ENCODE measurements around the gene ZNF280A. TPM values are rescaled to one million over a fixed set of nuclear protein-coding genes. Genes with fewer than 3 reads are reported as not detected.
"Not testable (repeated sequence)": the region's sequence is repeated elsewhere in the genome, so short reads cannot be mapped to it uniquely, and the experiment has no call there.

The ZNF280A gene
- total RNA-seq, 1 experiment from 2014 or later, result 0.96 TPM

DNA sequence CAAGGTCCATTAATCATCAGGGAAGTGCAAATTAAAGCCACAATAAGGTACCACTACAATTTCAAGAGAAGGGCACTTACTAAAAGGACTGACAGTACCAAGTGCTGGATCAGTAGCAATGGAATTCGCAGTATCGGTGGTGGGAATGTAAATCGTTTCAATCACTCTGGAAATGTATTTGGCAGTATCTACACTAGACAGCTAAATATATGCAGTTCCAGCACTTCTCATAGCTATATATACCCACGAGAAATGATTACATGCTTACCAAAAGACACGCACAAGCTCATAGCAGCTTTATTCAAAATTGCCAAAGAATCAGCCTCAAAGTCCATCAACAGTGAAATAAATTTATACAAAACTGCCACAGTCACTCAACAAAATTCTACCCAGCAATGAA, 7.1 kb downstream of the ZNF280A start:
- no peak for DNase-seq (ENCODE audit: low read depth)

DNA sequence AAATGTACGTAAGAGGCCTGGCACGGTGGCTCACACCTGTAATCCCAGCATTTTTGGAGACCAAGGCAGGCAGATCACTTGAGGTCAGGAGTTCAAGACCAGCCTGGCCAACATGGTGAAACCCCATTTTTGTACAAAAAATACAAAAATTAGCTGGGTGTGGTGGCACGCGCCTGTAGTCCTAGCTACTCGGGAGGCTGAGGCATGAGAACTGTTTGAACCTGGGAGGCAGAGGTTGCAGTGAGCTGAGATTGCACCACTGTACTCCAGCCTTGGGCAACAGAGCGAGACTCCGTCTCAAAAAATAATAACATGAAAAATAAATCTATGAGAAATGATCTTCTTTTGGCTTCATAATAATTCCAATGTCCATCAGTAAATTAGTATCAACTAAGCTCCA, 9.2 kb downstream of the ZNF280A start:
- DNase-seq (ENCODE audit: low read depth), result not testable (repeated sequence)

DNA sequence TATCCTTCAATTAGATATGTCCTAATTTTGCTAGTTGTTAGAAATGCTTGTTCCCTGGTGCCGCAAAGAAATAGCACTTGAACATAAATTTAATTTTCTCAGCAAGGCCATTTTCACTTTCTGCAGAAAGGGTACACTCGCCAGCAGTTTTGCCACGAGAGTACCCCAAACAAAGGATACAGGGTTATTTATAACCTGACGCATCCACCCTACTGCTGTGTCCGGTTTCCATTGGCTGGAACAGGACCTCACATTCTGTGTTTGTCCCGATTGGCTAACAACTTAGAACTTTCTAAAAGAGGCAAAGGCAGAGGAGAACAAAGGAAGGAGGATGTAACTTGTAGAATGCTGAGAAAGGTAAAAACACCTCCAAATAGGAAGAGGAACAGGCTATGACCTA, 10.2 kb downstream of the ZNF280A start:
- not testable (repeated sequence) for DNase-seq (ENCODE audit: low read depth)

DNA sequence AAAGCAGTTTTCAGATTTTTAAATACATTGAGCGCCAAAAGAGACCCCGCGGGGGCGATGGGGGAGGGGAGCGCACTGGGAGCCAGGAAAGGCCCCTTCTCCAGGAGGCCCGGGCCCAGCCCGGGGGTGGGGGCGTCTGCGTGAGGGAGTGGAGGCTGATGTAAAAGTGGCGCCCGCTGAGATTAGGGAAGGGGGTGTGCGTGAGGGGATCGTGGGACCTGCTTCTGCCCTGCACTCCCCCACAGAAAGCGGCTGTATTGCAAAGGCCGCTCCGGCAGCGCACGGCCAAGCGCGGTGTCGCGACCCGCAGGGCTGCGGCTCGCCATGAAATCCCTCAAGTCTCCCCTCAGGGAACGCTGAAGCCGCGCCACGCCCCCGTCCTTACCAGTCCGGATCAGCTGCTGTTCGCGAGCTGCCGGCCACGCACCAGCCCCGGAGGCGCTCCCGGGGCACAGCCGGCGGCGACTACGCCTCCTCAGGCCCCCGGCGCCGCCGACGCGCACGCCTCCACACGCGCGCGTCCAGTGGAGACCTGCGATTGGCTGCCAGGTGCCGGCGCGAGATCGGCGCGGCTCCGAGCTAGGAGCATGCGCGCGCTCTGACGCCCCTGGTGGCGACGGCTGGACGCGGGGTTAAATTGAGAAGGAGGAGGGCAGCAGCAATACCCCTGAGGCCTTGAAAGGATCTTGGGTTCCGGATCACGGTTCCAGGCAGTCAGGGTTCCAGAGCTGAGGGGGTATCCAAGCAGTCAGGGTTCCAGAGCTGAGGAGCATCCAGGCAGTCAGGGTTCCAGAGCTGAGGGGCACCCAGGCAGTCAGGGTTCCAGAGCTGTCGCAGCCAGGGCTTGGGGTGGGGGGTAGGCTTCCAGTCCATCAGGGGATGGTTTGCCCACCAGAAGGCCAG, 11.5 kb downstream of the ZNF280A start, which contains the start of gene ZNF280B:
ZNF280B (minus strand) TSS at position 469 of the 903 bp plus-strand sequence. CDS start 19,344 bp downstream, outside the sequence.
- peak; percentile 66 for DNase-seq (ENCODE audit: low read depth)

DNA sequence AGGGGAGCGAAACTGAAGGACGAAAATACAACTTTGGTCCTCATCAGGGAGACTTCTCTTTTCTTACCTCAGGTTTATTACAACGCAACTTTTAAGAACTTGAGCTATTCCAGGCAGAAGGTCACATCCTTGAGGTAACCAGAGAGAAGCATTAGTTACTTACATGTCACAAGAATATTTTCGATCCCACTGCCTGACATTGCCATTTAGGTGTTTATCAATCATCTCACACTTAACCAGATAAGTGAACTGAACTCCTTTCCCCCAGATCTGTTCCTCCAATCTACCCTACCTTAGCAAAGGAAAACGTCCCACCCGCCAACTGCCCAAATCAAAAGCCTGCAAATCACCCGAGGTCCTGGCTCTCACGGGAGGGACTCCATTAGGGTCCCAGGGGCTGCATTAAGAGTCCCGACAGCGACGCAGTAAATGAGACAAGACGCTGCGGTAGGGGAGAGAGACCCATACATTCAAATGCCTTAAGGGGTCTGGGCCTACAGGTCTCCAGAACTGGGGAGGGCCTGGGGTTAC, 12.3 kb downstream of the ZNF280A start:
- no peak for DNase-seq (ENCODE audit: low read depth)

DNA sequence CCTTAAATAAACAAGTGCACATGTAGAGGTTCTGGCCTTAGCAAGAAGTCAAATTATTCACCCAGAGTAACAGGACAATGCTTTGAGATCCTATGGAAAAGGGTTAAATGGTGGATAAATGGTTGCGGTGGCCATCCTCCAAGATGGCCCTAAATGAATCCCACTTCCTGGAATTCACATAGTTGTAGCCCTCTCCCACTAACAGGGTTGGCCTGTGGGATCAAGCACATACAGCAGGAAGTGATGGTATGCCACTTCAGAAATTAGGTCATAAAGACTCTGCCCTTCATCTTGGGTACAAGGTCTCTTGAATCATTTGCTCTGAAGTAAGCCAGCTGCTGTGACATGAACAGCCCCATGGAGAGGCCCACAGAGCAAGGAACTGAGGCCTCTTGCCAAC, 13.3 kb downstream of the ZNF280A start:
- DNase-seq (ENCODE audit: low read depth), result no peak

DNA sequence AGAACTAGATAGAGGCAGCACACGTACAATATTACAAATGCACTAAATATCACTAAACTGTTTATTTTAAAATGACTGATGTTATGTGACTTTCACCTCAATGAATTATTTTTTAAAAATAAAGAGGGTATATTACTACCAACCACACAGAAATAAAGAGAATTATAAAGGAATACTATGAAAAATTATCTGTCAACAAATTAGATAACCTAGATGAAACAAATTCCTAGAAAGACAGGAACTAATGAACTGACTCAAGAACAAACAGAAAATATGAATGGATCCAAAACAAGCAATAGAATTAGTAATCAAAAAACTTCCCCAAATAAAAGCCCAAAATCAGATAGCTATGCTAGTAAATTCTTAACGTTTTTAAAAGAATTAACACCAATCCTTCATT, 21.8 kb downstream of the ZNF280A start:
- no peak for DNase-seq (ENCODE audit: low read depth)

DNA sequence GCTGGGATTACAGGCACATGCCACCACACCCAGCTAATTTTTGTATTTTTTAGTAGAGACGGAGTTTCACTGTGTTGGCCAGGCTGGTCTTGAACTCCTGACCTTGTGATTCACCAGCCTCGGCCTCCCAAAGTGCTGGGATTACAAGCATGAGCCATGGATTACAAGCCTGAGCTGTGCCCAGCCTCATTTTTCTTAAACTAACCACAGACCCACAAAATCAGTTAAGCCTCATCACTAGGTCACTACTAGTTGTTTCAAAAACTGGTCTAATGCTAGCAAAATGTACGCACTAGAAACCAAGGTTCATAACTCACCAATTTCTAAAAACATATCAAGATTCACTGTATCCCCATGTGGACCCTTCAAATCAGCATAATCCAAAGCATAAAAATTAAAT, 28.5 kb downstream of the ZNF280A start:
- DNase-seq (ENCODE audit: low read depth), result not testable (repeated sequence)

DNA sequence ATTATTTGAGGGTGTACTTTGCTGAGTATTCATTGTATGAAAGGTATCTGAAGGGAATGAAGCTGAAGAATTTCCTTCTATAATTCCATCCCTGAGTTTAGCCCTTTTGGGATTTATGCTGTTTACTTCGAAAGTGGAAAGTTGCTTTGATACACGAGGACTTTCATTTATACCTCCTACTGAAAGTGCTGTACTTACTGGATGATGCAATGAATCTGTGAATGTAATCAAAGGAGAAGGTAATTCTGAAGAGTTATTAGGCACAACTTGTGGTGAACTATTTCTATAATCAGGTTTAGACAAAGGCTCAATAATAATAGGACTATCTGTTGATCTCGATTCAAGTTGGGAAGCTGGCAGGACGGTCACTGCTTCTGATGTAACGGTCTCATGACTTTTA, 31.3 kb downstream of the ZNF280A start:
- no peak for DNase-seq (ENCODE audit: low read depth)

DNA sequence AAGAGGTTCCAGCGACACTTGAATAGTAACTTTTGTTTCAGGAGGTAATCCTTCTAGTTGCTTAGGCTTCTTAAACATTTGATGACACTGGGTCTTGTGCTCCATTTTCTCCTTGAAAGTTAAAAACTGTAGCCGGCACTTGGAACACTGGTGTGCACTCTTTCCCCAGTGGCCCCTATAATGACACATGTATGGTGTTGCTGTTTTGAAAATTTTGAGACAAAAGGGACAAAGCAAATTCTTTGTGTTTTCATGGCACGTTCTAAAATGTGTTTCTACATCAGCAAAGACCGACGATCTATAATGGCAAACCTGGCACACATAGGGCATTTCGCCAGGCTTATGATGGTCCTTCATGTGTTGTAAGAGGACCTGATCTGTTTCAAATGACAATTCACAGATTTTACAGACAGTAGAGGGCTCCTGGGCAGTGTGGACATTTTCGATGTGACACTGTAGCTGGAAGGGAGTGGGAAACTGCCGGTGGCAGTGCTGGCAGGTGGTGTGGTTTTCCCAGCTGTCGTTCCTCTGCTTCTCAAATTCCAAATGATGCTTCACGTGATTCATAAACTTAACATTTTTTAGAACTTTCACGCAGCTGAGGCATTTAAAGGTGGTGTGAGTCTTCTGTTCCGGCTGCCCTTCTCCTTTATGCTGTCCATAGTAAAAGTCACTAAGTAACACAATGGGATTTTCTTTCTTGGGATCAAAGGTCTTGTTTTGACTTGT, 32.0 kb downstream of the ZNF280A start:
- no peak for DNase-seq (ENCODE audit: low read depth)

DNA sequence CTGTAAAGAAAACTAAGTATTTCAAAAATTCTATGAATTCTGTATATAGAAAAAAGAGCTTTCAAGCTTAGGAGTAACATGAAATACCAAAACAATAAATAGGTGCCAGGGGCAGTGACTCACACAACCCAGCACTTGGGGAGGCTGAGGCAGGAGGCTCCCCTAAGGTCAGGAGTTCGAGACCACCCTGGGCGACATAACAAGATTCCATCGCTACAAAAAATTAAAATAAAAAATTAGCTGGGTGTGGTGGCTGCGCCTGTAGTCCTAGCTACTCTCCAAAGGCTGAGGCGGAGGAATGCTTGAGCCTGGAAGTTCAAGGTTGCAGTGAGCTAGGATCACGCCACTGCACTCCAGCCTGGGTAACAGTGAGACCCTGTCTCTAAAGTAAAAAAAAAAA, 33.0 kb downstream of the ZNF280A start:
- DNase-seq (ENCODE audit: low read depth), result no peak

DNA sequence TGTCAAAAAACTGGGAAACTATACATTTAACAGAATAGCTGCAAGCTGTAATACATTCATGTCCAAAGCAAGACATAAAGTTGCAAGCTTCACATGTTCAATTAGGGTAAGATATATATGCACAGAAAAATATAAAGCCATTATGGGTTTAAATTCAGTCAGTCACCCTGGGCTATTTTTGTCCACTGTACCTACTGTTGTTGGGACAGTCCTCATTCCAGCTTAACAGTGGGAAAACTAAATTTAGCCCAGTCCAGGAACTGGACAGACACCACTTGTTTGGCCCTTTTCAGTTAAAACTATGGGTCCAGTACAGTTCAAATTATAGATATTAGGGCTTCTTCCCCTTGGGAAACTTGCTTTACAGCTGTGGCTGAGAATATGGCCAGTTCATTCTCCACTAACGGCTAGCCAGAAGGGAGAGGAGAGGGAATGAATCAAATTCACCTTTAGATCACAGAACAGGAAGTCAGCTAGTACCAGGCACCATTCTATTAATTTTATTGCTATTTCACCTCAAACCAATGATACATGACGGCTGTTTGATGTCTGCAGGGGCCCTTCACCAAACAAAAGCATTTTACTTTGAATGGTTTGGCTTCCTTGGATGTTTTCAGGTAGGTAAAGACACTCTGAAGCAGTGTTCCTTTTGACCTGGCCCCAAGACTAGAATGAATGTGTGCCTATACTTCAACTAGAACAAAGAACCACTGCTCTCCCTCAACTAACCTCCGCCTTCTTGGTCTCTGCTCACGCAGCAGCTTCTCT, 33.8 kb downstream of the ZNF280A start:
- DNase-seq (ENCODE audit: low read depth), result no peak

DNA sequence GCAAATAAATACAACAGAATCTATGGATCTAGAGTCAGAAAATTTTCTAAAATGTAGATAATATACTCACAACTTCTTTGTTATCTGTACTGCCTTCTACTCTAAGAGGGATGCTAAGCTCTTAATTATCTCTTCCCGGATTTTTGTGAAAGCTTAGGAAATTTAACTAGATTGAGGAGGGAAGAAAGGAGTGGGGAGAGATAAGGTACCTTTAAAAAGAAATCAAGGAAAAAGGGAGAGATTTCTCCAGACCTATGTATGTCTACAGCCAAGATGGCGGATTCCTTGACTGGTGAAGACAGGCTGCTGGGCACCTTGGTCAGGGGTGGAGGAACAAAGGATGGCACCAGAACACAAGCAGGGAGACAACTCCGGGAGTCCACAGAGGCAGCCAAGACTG, 34.5 kb downstream of the ZNF280A start:
- DNase-seq (ENCODE audit: low read depth), result no peak

DNA sequence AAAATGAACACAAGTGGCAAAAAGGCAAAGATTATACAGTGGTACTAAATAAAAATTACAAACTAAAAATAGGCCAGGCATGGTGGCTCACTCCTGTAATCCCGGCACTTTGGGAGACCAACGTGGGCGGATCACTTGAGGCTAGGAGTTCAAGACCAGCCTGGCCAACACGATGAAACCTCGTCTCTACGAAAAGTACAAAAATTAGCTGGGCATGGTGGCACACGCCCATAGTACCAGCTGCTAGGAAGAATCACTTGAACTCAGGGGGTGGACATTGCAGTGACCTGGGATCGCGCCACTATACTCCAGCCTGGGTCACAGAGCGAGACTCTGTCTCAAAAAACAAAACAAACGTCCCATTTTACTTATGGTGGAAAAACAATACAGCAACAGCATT, 36.0 kb downstream of the ZNF280A start:
- no peak for DNase-seq (ENCODE audit: low read depth)

DNA sequence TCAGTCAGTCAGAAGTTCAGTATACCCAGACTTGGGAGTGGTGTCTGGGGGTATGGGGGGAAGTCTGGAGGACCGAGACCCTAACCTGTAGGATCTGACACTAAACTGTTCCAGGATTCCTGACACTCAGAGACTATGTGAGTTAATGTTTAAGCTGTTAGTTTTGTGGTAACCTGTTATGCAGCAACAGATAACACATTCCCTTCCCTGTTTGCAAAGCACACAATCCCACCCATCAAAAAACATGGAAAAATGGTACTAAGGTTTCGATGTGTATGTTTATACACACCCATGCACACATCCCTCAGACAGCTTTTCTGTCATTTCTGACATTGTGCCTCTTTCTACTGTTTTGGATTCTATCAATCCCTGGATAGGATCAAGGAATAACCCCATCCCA, 39.1 kb downstream of the ZNF280A start:
- no peak for DNase-seq (ENCODE audit: low read depth)

DNA sequence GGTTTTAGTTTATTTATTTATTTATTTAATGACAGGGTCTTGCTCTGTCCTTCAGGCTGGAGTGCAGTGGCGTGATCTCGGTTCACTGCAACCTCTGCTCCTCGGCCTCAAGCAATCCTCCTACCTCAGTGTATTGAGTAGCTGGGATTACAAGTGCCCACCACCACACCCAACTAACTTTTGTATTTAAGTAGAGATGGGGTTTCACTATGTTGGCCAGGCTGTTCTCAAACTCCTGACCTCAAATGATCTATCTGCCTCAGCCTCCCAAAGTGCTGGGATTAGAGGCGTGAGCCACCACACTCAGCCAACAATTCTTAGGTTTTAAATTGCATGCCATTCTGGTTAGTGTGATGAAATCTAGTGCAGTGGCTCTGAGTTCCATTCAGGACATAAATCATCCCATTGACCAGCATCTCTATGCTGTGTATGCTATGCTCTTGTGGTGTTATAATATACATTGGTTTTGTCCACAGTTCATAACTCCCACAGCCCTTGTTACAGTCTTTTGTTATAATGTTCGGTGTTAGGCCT, 40.0 kb downstream of the ZNF280A start:
- DNase-seq (ENCODE audit: low read depth), result peak; percentile 15

DNA sequence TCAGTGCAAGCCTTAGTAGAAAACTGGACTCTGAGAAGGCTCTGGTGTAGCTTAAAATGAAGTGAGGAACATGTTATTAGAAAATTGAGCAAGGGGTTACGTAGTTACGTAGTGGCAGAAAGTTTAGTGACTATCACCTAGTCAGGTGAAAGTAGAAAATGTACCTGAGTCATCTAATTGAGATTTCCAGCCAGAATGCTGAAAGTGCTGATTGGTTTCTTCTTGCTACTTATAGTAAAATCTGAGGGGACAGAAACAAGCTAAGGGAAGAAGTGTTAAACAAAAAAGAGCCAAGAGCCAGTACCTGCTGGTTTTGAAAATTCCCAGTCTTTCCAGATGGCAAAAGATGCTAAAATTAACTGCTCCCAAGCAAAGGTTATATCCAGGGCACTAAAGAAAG, 41.0 kb downstream of the ZNF280A start:
- no peak for DNase-seq (ENCODE audit: low read depth)

DNA sequence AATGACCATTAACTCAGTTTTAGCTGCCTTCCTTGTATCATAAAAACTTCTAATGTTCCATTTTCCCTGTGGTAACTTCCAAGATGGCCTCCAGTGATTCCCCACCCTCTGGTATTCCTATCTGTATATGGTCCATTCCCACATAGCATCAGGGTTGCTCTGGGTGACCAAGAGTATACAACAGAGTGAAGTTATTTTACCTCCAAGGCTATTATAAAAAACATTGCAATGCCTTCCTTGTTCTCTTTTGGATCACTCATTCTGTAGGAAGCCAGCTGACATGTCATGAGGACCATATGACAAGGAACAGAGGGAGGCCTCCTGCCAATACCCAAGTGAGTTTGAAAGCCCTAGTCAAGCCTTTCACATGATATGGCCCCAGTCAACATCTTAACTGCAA, 41.6 kb downstream of the ZNF280A start:
- peak; percentile 1 for DNase-seq (ENCODE audit: low read depth)

DNA sequence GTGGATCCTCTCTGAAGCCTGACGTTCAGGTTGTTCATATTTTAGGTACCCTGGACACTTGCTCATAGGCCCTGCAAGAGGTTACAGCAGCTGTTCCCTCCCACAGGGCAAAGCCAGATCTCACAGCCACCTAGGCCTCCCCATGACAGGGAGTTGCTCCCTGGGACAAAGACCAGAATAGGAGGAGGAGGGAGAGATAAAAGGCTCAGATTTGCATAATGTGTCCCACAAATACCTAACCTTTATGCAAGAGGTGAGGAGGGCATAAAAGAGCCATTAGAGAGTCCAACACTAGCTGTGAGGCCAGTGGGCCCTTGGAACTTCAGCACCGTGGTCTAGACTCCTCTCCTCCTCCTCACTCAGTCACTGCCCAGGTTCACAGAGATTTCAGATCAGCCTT, 45.3 kb downstream of the ZNF280A start:
- DNase-seq (ENCODE audit: low read depth), result no peak

DNA sequence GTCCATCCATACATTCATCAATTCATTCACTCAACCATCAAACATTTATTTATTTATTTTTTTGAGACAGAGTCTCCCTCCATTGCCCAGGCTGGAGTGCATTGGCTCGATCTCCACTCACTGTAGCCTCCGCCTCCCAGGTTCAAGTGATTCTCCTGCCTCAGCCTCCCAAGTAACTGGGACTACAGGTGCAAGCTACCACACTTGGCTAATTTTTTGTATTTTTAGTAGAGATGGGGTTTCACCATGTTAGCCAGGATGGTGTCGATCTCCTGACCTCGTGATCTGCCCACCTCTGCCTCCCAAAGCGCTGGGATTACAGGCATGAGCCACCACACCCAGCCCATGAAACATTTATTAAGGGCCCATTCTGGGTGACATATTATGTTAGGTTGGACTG, 49.0 kb downstream of the ZNF280A start:
- not testable (repeated sequence) for DNase-seq (ENCODE audit: low read depth)

DNA sequence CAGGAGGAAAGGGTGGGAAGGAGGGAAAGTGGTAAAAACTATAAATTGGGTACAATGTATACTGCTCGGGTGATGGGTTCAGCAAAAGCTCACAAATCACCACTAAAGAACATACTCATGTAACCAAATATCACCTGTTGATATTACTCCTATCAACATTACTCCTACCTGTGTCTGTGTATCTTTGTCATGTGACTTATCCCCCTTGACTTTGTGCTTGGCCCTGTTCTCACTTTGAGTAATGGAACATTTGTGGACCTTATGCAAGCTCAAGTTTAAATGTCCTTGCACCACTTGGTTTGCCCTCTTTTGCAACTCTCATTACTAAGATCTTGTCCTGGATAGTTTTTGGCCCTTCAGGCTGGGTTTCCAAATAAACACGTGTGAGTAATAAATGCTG, 50.5 kb downstream of the ZNF280A start:
- no peak for DNase-seq (ENCODE audit: low read depth)
